HCT116 (cell line): ENCODE measurements around the gene ZNF543.

Experiments
- CBX3 ChIP-seq: IDR thresholded peaks from 2 replicates; pipeline ENCODE4 v1.6.1; 2012; ENCODE audit warnings: low read depth
- CEBPB ChIP-seq: IDR thresholded peaks from 2 replicates; pipeline ENCODE4 v1.6.1; 2012; ENCODE audit warnings: low read depth
- FOSL1 ChIP-seq: IDR thresholded peaks from 2 replicates; pipeline ENCODE4 v1.6.1; 2012; ENCODE audit warnings: low read depth
- TCF7L2 ChIP-seq: IDR thresholded peaks from 2 replicates; pipeline ENCODE4 v1.7.0; 2011; ENCODE audit warnings: borderline replicate concordance, inconsistent platforms; ENCODE audit not compliant: insufficient read depth, insufficient read length; ENCODE audit errors: extremely low read depth
- YY1 ChIP-seq: IDR thresholded peaks from 2 replicates; pipeline ENCODE4 v1.6.1; 2011; ENCODE audit warnings: low read length, low read depth, moderate library complexity, mild to moderate bottlenecking; ENCODE audit not compliant: insufficient replicate concordance; ENCODE audit errors: extremely low read depth
- TF ChIP-seq, protein P1 (sequence below), 3 experiments: fragments of 200-600 bp in 1 of 3; sonication (generic) in 1 of 3; IDR thresholded peaks in 2 of 3; conservative IDR thresholded peaks in 1 of 3; 2 replicates each; pipeline ENCODE4 v1.5.1; 2012 to 2017; ENCODE audit warnings: low read depth in 2 of 3, low read length in 2 of 3, antibody characterized with exemption in 1 of 3, borderline replicate concordance in 1 of 3, control low read depth in 1 of 3, mild to moderate bottlenecking in 1 of 3, mixed read lengths in 1 of 3, mixed run types in 1 of 3, moderate library complexity in 1 of 3; ENCODE audit not compliant: insufficient read depth in 1 of 3

DNA sequence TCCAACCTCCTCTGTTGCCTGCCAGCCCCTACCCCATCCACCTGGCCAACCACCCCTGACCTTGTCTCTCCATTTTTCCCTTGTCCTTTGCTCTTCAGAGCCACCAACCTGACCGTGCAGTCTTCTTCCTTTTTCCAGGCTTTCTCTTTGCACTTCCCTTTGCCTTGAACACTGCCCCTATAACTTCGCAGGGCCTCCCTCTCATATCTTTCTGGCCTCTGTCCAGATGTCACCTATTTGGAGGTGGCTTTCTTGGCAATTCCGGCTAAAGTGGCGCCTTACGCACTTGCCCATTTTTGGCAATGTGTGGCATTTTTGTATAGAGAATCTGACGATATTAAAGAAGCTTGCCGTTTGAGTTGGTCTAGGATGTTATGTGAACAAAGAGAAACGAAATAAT lies 844 bp downstream of the ZNF543 start:
- TF ChIP-seq, protein P1, sequence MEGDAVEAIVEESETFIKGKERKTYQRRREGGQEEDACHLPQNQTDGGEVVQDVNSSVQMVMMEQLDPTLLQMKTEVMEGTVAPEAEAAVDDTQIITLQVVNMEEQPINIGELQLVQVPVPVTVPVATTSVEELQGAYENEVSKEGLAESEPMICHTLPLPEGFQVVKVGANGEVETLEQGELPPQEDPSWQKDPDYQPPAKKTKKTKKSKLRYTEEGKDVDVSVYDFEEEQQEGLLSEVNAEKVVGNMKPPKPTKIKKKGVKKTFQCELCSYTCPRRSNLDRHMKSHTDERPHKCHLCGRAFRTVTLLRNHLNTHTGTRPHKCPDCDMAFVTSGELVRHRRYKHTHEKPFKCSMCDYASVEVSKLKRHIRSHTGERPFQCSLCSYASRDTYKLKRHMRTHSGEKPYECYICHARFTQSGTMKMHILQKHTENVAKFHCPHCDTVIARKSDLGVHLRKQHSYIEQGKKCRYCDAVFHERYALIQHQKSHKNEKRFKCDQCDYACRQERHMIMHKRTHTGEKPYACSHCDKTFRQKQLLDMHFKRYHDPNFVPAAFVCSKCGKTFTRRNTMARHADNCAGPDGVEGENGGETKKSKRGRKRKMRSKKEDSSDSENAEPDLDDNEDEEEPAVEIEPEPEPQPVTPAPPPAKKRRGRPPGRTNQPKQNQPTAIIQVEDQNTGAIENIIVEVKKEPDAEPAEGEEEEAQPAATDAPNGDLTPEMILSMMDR (IDR thresholded peaks at IDR 0.05 in 2 of 3, conservative IDR thresholded peaks at IDR 0.05 in 1 of 3; ENCODE audit: borderline replicate concordance in 1 of 3, insufficient read depth in 1 of 3, low read depth in 2 of 3, low read length in 2 of 3) = no peak
- TF ChIP-seq TCF7L2 (no peak), YY1 (no peak), FOSL1 (no peak), CEBPB (no peak), CBX3 (no peak)
